HG03558 (cell line): ENCODE results near the gene RASA4B.
A peak's percentile ranks its signal among the peaks of the same experiment; 100 is the strongest.
"Not testable (repeated sequence)": the region's sequence is repeated elsewhere in the genome, so short reads cannot be mapped to it uniquely, and the experiment has no call there.

ENCODE experiments used
- ATAC-seq: cut with Tn5 transposase; IDR thresholded peaks from one replicate; pipeline ENCODE4 v1.9.1; 2021; ENCODE audit warnings: moderate number of reproducible peaks; ENCODE audit not compliant: unreplicated experiment; ENCODE audit errors: extremely low read depth

Gene RASA4B

GRCh38 chr7:102517550-102518147 lies at the start of gene RASA4B:
Gene RASA4B (minus strand): TSS chr7:102517777. CDS start chr7:102517710, 67 bp downstream.
- ATAC-seq: peak; percentile 39

- ATAC-seq: not testable (repeated sequence)
Observed at GRCh38 chr7:102550808-102551422, 33.3 kb upstream of the RASA4B start, which contains the start of gene SPDYE2. Gene SPDYE2 (plus strand): TSS chr7:102551226. CDS start chr7:102553256, 2,030 bp downstream.

GRCh38 chr7:102546353-102546752 lies 28.8 kb upstream of the RASA4B start:
- ATAC-seq: peak; percentile 62

GRCh38 chr7:102545288-102545687 lies 27.7 kb upstream of the RASA4B start:
- not testable (repeated sequence) for ATAC-seq

- not testable (repeated sequence) for ATAC-seq
Observed at GRCh38 chr7:102544372-102544771, 26.8 kb upstream of the RASA4B start.

GRCh38 chr7:102543596-102543995 lies 26.0 kb upstream of the RASA4B start, which contains the start of gene UPK3BL2:
Gene UPK3BL2 (minus strand): TSS chr7:102543696. CDS start chr7:102543636, 60 bp downstream.
- ATAC-seq: not testable (repeated sequence)

GRCh38 chr7:102542771-102543170 lies 25.2 kb upstream of the RASA4B start:
- ATAC-seq: not testable (repeated sequence)

- not testable (repeated sequence) for ATAC-seq
Observed at GRCh38 chr7:102542083-102542482, 24.5 kb upstream of the RASA4B start.

GRCh38 chr7:102540604-102541003 lies 23.0 kb upstream of the RASA4B start:
- not testable (repeated sequence) for ATAC-seq

GRCh38 chr7:102535062-102535615 lies 17.6 kb upstream of the RASA4B start:
- ATAC-seq: not testable (repeated sequence)

GRCh38 chr7:102532127-102532526 lies 14.6 kb upstream of the RASA4B start:
- not testable (repeated sequence) for ATAC-seq

- ATAC-seq: not testable (repeated sequence)
Observed at GRCh38 chr7:102531583-102531982, 14.0 kb upstream of the RASA4B start.

GRCh38 chr7:102527822-102528793 lies 10.5 kb upstream of the RASA4B start:
- ATAC-seq: not testable (repeated sequence)

- ATAC-seq: not testable (repeated sequence)
Observed at GRCh38 chr7:102527182-102527581, 9.6 kb upstream of the RASA4B start.

GRCh38 chr7:102524803-102525202 lies 7.2 kb upstream of the RASA4B start:
- ATAC-seq: not testable (repeated sequence)

GRCh38 chr7:102520797-102521196 lies 3.2 kb upstream of the RASA4B start:
- ATAC-seq: not testable (repeated sequence)

GRCh38 chr7:102516951-102517350 lies 626 bp downstream of the RASA4B start:
- ATAC-seq: not testable (repeated sequence)

- not testable (repeated sequence) for ATAC-seq
Observed at GRCh38 chr7:102515889-102516288, 1.7 kb downstream of the RASA4B start.

GRCh38 chr7:102514881-102515721 lies 2.5 kb downstream of the RASA4B start:
- ATAC-seq: peak; percentile 51
